ENCODE data around the gene ANO5.

The ANO5 gene

DNA sequence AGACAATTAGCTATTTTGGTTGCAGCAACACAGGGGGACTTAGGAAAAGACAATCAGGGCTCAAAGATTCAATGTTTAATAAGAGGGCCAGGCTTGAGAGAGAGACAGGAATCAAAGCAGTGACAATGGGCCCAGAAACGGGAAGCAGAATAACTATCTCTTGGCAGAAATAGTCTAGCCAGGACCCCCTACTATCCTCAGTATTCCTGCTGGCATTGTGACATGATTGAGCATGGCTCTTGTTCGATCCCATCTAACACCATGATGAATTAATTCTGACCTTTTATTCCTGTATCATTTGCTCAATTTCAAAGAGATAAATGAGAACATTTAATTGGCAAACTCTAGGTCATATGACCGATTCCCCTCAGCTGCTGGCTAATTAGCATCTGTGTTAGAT is 12.8 kb upstream of the ANO5 start:
- no peak overlapping the region for H3K4me3 ChIP-seq (ENCODE audit: low read depth, low read length)
- TF ChIP-seq, protein P1, sequence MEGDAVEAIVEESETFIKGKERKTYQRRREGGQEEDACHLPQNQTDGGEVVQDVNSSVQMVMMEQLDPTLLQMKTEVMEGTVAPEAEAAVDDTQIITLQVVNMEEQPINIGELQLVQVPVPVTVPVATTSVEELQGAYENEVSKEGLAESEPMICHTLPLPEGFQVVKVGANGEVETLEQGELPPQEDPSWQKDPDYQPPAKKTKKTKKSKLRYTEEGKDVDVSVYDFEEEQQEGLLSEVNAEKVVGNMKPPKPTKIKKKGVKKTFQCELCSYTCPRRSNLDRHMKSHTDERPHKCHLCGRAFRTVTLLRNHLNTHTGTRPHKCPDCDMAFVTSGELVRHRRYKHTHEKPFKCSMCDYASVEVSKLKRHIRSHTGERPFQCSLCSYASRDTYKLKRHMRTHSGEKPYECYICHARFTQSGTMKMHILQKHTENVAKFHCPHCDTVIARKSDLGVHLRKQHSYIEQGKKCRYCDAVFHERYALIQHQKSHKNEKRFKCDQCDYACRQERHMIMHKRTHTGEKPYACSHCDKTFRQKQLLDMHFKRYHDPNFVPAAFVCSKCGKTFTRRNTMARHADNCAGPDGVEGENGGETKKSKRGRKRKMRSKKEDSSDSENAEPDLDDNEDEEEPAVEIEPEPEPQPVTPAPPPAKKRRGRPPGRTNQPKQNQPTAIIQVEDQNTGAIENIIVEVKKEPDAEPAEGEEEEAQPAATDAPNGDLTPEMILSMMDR (IDR thresholded peaks at IDR 0.05; ENCODE audit: insufficient read depth, low read length, missing control alignments) = no peak
- CTCF ChIA-PET = no interaction called here
- POLR2A ChIA-PET = no interaction called here
- no peak for DNase-seq (ENCODE audit: low read depth, low spot score)

DNA sequence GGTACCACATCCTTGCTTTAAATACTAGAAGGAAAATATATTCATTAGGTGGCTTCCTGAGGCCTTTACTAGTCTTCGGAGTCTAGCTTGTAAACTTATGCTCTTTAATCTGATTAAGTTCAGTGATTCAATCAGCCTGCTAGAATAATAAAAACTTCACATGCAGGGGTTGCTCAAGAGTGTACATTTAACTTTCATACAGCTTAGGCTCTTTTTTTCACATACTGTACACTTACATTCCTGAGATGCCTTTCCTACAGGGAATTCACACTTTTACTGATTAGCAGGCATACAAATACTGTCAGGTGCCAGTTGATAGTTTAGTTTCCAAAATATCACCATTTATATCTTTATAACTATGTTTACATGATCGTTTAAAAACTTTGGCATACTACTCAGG is 3.2 kb upstream of the ANO5 start:
- no peak overlapping the region for H3K4me3 ChIP-seq (ENCODE audit: low read depth, low read length)
- ChIA-PET POLR2A (no interaction called here), CTCF (no interaction called here)
- TF ChIP-seq, protein P1 (IDR thresholded peaks at IDR 0.05; ENCODE audit: insufficient read depth, low read length, missing control alignments) = no peak
- DNase-seq (ENCODE audit: low read depth, low spot score) = no peak

DNA sequence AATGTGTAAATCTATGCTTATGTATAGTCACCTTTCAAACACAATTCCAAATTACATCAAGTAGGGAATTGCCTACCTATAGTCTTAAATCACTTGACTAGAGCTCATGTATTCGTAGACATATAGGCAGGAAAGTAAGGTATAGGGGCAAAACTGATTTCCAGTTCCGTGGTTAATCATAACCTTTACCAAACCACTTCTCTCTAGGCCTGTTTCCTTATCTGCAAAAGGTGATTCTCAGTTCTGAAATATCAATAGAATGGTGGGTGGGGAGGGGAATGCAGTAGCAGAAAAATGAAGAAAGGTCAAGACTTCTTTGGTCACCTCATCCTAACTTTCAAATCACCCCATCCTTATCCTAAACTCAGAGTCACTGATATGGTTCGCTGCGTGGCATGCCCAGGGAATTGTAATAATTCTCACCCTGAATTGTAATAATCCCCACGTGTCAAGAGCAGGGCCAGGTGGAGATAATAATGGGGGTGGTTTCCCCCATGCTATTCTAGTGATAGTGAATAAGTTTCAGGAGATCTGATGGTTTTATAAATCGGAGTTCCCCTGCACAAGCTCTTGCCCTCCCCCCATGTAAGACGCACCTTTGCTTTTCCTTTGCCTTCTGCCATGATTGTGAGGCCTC is 1.9 kb upstream of the ANO5 start:
- no peak overlapping the region for H3K4me3 ChIP-seq (ENCODE audit: low read depth, low read length)
- CTCF ChIA-PET = no interaction called here
- TF ChIP-seq, protein P1 (IDR thresholded peaks at IDR 0.05; ENCODE audit: insufficient read depth, low read length, missing control alignments) = no peak
- no peak for DNase-seq (ENCODE audit: low read depth, low spot score)
- POLR2A ChIA-PET = no interaction called here

DNA sequence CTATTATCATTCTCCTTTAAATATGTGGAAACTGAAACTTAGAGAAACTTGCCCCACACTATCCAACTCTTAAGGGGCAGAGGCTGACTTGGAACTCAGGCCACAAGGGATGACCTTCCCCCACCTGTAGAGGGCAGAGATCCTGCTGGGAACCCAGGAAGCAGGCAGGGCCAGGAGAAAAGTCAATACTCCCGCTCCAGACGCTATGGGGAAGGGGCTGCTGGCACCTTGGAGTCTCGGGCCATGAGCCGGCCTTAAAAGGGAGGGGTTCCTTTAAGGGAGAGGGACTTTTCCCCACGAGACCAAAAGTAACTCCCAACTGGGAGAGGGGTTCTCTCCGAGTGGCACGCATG is 620 bp upstream of the ANO5 start:
- POLR2A ChIA-PET = no interaction called here
- no peak overlapping the region for H3K4me3 ChIP-seq (ENCODE audit: low read depth, low read length)
- no peak for DNase-seq (ENCODE audit: low read depth, low spot score)
- TF ChIP-seq, protein P1 (IDR thresholded peaks at IDR 0.05; ENCODE audit: insufficient read depth, low read length, missing control alignments) = no peak
- CTCF ChIA-PET = no interaction called here

DNA sequence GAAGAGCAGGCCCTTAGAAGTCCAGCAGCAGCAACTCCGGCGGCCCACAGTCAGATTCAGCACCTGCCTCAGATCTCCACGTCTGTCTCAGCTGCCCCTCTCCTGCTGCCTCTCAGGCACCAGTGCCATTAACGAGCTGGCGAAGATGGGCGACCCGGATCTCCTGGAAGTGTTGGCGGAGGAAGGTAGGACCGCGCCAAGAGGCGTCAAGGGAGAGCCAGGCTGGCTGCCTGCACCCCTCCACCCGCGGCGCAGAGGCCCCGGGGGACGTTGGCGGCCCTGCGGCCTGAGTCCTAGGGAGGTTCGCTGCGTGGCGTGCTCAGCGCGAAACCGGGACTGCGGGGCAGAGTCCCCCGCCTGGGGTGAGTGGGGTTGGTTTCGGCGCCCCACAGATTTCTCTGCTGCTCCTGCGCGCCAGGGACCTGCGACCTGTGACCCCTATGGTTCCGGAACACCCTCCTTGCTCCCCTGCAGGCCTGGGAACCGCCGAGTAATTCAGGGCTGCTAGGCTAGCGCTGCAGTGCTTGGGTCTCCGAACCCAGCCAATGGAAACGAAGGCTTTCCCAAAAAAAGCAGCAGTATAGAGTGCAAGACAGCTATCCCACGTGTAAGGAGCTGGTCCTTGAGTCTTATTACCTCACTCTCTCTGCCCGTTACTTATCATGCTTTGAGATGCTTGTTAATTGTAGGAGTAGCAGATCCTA is 615 bp downstream of the ANO5 start:
- DNase-seq (ENCODE audit: low read depth, low spot score) = no peak
- POLR2A ChIA-PET = no interaction called here
- TF ChIP-seq, protein P1 (IDR thresholded peaks at IDR 0.05; ENCODE audit: insufficient read depth, low read length, missing control alignments) = no peak
- CTCF ChIA-PET = no interaction called here
- no peak overlapping the region for H3K4me3 ChIP-seq (ENCODE audit: low read depth, low read length)

DNA sequence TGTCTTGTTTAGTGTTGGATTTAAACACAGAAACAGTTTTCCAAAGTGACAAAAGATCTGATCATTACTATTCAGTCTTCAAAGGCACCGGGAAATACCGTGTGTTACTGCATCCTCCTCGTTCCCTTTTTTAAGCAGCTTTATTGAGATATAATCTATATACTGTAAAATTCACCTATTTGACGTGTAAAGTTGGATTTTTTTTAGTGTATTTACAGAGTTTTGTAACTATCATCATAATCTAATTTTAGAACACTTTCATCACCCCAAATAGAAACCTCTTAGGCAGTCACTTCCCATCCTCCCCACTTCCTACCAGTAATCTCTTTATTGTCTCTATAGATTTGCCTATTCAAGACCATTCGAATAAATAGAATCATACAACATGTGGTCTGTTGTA is 1.4 kb downstream of the ANO5 start:
- DNase-seq (ENCODE audit: low read depth, low spot score) = no peak
- ChIA-PET POLR2A (no interaction called here), CTCF (no interaction called here)
- TF ChIP-seq, protein P1 (IDR thresholded peaks at IDR 0.05; ENCODE audit: insufficient read depth, low read length, missing control alignments) = no peak
- no peak overlapping the region for H3K4me3 ChIP-seq (ENCODE audit: low read depth, low read length)

All from AG04449 (cell line).